HepG2 (cell line): ENCODE results near the gene BCAS3. TPM values are rescaled to one million over a fixed set of nuclear protein-coding genes. Genes with fewer than 3 reads are reported as not detected.

ENCODE experiments used
- HMGA1 ChIP-seq: sonication (generic); formaldehyde crosslinking; conservative IDR thresholded peaks from 2 replicates; pipeline ENCODE4 v1.4.0; 2020; ENCODE audit warnings: missing genetic modification reagents
- KIAA2018 ChIP-seq: sonication (generic); formaldehyde crosslinking; IDR thresholded peaks from 2 replicates; pipeline ENCODE4 v1.5.0; 2020; ENCODE audit warnings: mild to moderate bottlenecking, missing genetic modification reagents, borderline replicate concordance
- REL ChIP-seq: sonication (generic); formaldehyde crosslinking; conservative IDR thresholded peaks from 2 replicates; pipeline ENCODE4 v1.8.0; 2022; ENCODE audit warnings: mild to moderate bottlenecking, missing genetic modification reagents, moderate library complexity
- ZBTB4 ChIP-seq: sonication (generic); formaldehyde crosslinking; IDR thresholded peaks from 2 replicates; pipeline ENCODE4 v1.4.0; 2020; ENCODE audit warnings: missing genetic modification reagents, mild to moderate bottlenecking, borderline replicate concordance
- ZFP36 ChIP-seq: fragments of 150-350 bp; IDR thresholded peaks from 2 replicates; pipeline ENCODE4 v1.6.1; 2018; ENCODE audit warnings: borderline replicate concordance, low read length, low read depth; ENCODE audit not compliant: partially characterized antibody
- ZKSCAN8 ChIP-seq: IDR thresholded peaks from 2 replicates; pipeline ENCODE4 v1.6.1; 2016; ENCODE audit warnings: borderline replicate concordance, missing genetic modification reagents, missing compliant biosample characterization
- ZNF616 ChIP-seq: sonication (generic); formaldehyde crosslinking; IDR thresholded peaks from 2 replicates; pipeline ENCODE4 v1.5.0; 2020; ENCODE audit warnings: low read depth, mild to moderate bottlenecking, missing genetic modification reagents
- ZNF749 ChIP-seq: sonication (generic); formaldehyde crosslinking; IDR thresholded peaks from 2 replicates; pipeline ENCODE4 v1.8.0; 2022; ENCODE audit warnings: mild to moderate bottlenecking, missing genetic modification reagents, moderate library complexity, borderline replicate concordance
- ZSCAN21 ChIP-seq: sonication (generic); formaldehyde crosslinking; IDR thresholded peaks from 2 replicates; pipeline ENCODE4 v1.8.0; 2022; ENCODE audit warnings: mild to moderate bottlenecking, missing genetic modification reagents, moderate library complexity, borderline replicate concordance
- polyA plus RNA-seq, 8 experiments: library from polyadenylated mRNA; depleted of rRNA in 3 of 8; stranded (reverse) in 7 of 8; unstranded in 1 of 8; fragments of >200 nt; fragmentation: Illumina TruSeq in 4 of 8; extraction: Trizol in 4 of 8; gene quantifications; 2 replicates each; pipeline versions ENCODE4 v1.2.1 to v1.2.3, GENCODE V29; 2011 to 2016; ENCODE audit warnings: low read depth in 4 of 8, missing spikeins in 1 of 8, mixed read lengths in 1 of 8; ENCODE audit not compliant: insufficient read depth in 1 of 8
- total RNA-seq, 5 experiments: library from RNA; depleted of rRNA; stranded (reverse); fragments of >200 nt; fragmentation: Illumina TruSeq; extraction: Trizol; gene quantifications; 2 replicates each; pipeline ENCODE4 v1.2.3, GENCODE V29; 2016; ENCODE audit warnings: low read depth in 1 of 5
- TF ChIP-seq, protein P1 (sequence below): sonication (generic); formaldehyde crosslinking; IDR thresholded peaks from 2 replicates; pipeline ENCODE4 v1.4.0; 2020; ENCODE audit warnings: missing genetic modification reagents, borderline replicate concordance
- TF ChIP-seq, protein P2 (sequence below): sonication (generic); formaldehyde crosslinking; IDR thresholded peaks from 2 replicates; pipeline ENCODE4 v1.5.0; 2020; ENCODE audit warnings: missing genetic modification reagents, mild to moderate bottlenecking, borderline replicate concordance

The BCAS3 gene
- total and polyA plus RNA-seq, 2 of the 13 experiments (the other 11 are each of a cell fraction or from before 2014, with no cell fraction given): 10.7 to 11.2 TPM

- TF ChIP-seq ZNF616 (no peak), ZSCAN21 (CRISPR knock-in tag) (peak; percentile 86; the same call in 1 of the 2 replicates), ZKSCAN8 (no peak), REL (CRISPR knock-in tag) (no peak), ZFP36 (no peak), HMGA1 (no peak), KIAA2018 (CRISPR knock-in tag) (no peak), ZBTB4 (no peak), ZNF749 (CRISPR knock-in tag) (no peak)
- TF ChIP-seq, protein P1, sequence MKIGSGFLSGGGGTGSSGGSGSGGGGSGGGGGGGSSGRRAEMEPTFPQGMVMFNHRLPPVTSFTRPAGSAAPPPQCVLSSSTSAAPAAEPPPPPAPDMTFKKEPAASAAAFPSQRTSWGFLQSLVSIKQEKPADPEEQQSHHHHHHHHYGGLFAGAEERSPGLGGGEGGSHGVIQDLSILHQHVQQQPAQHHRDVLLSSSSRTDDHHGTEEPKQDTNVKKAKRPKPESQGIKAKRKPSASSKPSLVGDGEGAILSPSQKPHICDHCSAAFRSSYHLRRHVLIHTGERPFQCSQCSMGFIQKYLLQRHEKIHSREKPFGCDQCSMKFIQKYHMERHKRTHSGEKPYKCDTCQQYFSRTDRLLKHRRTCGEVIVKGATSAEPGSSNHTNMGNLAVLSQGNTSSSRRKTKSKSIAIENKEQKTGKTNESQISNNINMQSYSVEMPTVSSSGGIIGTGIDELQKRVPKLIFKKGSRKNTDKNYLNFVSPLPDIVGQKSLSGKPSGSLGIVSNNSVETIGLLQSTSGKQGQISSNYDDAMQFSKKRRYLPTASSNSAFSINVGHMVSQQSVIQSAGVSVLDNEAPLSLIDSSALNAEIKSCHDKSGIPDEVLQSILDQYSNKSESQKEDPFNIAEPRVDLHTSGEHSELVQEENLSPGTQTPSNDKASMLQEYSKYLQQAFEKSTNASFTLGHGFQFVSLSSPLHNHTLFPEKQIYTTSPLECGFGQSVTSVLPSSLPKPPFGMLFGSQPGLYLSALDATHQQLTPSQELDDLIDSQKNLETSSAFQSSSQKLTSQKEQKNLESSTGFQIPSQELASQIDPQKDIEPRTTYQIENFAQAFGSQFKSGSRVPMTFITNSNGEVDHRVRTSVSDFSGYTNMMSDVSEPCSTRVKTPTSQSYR: no peak
- TF ChIP-seq, protein P2, sequence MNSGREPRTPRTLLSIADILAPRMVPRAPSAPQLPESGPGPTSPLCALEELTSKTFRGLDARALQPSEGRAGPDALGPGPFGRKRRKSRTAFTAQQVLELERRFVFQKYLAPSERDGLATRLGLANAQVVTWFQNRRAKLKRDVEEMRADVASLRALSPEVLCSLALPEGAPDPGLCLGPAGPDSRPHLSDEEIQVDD (CRISPR knock-in tag): 0 out of 2 replicates have a peak, but pooled peaks have one; percentile 24
Measured at GRCh38 chr17:61409301-61410112, 731.9 kb downstream of the BCAS3 start (continued).
